HG03439 (cell line): Measurements from ENCODE around the gene AMDHD2.
"Not testable (repeated sequence)": the region's sequence is repeated elsewhere in the genome, so short reads cannot be mapped to it uniquely, and the experiment has no call there.

ENCODE experiments used
- ATAC-seq: cut with Tn5 transposase; IDR thresholded peaks from one replicate; pipeline ENCODE4 v1.9.1; 2021; ENCODE audit warnings: mild to moderate bottlenecking, moderate library complexity; ENCODE audit not compliant: unreplicated experiment

AMDHD2 gene, protein sequence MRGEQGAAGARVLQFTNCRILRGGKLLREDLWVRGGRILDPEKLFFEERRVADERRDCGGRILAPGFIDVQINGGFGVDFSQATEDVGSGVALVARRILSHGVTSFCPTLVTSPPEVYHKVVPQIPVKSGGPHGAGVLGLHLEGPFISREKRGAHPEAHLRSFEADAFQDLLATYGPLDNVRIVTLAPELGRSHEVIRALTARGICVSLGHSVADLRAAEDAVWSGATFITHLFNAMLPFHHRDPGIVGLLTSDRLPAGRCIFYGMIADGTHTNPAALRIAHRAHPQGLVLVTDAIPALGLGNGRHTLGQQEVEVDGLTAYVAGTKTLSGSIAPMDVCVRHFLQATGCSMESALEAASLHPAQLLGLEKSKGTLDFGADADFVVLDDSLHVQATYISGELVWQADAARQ

DNA sequence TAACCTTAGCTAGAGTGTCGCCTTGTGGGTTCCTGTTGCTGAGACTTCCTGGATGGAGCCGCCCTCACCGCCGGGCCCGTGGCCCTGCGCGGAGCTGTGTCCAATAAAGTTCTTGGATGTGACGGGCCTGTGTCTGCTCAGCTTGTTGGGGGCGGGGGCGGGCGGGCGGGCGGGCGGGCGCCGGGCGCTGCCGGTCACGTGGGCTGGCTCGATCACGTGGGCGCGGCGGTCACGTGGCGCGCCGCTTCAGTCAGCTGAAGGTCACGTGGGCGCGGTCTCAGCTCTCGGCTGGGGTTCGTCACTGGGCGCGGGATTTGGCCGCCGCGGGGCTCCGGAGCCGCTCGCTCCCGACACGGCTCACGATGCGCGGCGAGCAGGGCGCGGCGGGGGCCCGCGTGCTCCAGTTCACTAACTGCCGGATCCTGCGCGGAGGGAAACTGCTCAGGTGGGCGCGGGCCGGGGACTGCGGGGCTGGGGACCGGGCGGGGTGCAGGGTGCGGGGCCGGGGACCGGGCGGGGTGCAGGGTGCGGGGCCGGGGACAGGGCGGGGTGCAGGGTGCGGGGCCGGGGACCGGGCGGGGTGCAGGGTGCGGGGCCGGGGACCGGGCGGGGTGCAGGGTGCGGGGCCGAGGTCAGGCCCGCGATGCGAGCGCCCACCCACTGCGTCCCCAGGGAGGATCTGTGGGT is at the start of gene AMDHD2:
Gene AMDHD2 (plus strand): TSS at position 275 of the 687 bp plus-strand sequence. CDS start 88 bp downstream, at position 363.
- ATAC-seq: peak; percentile 43

DNA sequence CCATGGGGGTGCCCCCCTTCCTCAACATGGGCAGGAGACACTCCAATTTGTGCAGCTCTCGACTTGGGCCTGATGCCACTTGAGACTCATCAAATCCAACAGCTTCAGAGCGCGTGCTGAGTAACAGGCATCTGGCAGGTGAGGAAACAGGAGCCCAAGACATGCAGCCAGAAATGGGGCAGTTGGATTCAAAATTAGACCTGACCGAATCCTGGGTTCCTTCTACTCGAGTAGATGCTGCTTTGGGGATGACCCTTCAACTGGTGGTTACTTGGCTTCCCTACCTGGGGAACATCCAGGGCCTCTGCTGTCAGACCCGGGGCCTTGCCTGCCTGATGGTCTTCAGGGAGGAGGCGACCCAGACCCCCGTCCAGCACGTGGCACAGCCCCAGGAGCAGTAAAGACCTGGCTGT is 49.6 kb upstream of the AMDHD2 start:
- no peak for ATAC-seq

DNA sequence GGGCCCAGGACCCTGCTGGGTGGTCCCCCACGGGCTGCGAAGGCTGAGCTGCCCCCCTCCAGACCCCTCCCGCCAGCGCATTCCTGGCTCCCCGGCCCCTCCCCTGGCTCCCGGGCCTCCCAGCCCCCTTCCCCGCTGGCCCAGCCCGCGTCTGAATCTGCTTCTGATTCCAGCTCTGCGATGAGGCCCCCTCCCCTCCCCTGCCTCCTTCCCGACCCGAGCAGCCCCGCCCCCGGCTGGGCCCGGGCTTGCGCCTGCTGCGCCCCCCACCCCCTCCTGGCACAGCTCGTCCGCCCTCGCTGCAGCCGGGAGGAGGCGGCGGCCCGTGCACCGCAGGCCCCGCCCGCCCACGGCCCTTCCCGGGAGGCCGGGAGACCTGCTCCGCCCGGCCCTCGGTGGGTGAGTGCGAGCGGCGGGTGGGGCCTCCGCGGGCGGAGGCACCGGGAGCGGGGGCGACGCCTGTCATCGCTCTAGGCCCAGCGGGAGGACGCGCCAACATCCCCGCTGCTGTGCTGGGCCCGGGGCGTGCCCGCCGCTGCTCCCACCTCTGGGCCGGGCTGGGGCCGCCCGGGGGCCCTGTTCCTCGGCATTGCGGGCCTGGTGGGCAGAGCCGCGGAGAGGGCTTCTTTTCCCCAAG is 49.0 kb upstream of the AMDHD2 start, which contains the start of gene NTN3:
Gene NTN3 (plus strand): TSS at position 282 of the 637 bp plus-strand sequence. CDS start 405 bp downstream, outside the sequence.
- ATAC-seq: no peak

DNA sequence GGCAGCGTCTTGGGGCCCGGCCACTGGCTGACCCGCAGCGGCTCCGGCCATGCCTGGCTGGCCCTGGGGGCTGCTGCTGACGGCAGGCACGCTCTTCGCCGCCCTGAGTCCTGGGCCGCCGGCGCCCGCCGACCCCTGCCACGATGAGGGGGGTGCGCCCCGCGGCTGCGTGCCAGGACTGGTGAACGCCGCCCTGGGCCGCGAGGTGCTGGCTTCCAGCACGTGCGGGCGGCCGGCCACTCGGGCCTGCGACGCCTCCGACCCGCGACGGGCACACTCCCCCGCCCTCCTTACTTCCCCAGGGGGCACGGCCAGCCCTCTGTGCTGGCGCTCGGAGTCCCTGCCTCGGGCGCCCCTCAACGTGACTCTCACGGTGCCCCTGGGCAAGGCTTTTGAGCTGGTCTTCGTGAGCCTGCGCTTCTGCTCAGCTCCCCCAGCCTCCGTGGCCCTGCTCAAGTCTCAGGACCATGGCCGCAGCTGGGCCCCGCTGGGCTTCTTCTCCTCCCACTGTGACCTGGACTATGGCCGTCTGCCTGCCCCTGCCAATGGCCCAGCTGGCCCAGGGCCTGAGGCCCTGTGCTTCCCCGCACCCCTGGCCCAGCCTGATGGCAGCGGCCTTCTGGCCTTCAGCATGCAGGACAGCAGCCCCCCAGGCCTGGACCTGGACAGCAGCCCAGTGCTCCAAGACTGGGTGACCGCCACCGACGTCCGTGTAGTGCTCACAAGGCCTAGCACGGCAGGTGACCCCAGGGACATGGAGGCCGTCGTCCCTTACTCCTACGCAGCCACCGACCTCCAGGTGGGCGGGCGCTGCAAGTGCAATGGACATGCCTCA is 48.3 kb upstream of the AMDHD2 start:
- no peak for ATAC-seq

DNA sequence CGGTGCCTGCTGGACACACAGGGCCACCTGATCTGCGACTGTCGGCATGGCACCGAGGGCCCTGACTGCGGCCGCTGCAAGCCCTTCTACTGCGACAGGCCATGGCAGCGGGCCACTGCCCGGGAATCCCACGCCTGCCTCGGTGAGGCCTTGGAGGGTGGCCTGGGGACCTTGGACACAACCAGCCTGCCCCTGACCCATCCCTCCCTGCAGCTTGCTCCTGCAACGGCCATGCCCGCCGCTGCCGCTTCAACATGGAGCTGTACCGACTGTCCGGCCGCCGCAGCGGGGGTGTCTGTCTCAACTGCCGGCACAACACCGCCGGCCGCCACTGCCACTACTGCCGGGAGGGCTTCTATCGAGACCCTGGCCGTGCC is 47.7 kb upstream of the AMDHD2 start:
- no peak for ATAC-seq

DNA sequence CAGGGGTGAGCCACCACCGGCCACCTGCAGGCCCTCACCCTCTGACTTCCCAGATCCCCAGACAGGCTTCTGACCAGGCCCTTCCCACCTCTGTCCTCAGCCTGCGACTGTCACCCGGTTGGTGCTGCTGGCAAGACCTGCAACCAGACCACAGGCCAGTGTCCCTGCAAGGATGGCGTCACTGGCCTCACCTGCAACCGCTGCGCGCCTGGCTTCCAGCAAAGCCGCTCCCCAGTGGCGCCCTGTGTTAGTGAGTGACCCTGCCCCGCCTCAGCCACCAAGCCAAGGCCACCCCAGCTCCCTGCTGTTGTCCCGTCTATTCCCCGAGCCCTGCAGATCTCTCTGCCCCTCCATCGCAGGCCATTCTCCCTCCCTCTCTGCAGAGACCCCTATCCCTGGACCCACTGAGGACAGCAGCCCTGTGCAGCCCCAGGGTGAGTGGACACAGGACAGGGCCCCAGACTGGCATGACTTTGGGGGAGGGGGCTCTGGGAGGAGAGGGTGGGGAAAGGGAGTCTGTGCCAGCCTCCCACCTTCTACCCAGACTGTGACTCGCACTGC is 47.2 kb upstream of the AMDHD2 start:
- no peak for ATAC-seq

DNA sequence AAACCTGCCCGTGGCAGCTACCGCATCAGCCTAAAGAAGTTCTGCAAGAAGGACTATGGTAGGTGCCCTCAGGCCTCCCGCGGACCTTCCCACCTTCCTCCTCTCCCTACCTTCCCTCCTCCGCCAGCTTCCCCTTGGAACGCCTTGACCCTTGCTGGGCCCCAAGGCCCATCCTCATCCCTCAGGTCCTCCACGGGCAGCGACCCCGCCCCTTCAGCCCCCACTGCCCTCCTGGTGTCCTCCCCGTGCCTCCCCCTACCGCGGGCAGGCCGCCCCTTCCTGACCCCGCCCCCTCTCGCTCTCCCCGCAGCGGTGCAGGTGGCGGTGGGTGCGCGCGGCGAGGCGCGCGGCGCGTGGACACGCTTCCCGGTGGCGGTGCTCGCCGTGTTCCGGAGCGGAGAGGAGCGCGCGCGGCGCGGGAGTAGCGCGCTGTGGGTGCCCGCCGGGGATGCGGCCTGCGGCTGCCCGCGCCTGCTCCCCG is 46.7 kb upstream of the AMDHD2 start:
- no peak for ATAC-seq

DNA sequence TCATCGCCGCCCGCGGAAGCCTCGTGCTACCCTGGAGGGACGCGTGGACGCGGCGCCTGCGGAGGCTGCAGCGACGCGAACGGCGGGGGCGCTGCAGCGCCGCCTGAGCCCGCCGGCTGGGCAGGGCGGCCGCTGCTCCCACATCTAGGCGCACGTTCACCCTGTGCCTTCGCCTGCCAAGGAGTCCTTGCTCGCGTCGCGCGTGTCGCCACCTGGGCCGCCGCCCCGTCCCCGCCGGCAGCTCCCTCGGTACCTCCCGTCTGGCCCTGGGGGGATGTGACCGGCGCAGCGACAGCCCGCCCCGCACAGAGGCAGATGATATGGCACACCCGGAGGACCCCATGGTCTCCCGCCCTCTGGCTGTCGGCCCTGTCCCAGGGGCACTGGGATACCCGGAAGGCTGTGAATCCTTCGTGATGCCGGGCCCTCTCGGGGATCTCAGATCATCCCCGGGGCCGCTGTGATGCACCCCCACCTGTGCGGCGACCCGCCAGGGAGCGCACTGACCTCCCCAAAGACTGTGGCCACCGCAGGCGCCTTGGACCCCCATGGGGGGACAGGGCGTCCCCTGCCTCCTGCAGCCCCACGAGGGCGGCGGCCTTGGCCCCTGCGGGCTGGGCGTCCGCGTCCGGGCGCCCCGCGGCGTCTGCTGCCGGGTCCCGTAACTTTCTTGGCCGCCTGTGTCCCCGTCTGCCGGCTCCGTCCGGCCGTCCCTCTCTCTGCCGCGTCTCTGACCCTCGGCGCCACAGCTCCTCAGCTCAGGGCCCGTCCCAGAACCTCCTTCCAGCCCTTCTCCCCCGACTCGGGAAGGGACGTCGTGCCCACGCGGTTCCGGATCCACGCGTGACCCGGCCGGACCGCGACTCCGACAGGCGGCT is 45.9 kb upstream of the AMDHD2 start:
- ATAC-seq: no peak

DNA sequence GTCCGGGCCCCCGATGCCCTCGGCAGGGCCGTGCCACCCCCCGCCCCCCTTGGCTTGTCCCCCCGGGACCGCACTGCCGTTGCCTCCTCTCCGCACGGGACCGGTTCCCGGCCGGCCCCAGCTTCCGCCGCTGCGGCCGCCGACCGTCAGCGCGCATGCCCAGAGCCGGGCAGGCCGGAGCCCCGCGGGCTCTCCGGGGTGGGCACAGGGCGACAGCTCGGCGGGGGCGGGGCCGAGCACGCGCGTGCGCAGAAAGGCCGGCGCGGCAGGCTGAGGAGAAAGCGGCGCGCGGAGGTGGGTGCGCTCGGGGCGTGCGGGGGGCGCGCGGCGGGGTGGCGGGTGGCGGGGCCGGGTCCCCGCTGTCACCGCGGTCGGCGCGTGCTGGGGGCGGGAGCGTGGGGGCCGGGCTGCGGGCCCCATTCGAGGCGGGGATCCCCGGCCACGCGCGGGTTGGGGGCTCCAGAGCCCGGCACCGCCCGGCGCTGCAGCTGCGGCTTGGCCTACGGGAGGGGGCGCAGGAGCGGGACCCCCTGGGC is 45.2 kb upstream of the AMDHD2 start, which contains the start of gene TBC1D24:
Gene TBC1D24 (plus strand): TSS at position 251 of the 536 bp plus-strand sequence. CDS start 21,022 bp downstream, outside the sequence.
- no peak for ATAC-seq

DNA sequence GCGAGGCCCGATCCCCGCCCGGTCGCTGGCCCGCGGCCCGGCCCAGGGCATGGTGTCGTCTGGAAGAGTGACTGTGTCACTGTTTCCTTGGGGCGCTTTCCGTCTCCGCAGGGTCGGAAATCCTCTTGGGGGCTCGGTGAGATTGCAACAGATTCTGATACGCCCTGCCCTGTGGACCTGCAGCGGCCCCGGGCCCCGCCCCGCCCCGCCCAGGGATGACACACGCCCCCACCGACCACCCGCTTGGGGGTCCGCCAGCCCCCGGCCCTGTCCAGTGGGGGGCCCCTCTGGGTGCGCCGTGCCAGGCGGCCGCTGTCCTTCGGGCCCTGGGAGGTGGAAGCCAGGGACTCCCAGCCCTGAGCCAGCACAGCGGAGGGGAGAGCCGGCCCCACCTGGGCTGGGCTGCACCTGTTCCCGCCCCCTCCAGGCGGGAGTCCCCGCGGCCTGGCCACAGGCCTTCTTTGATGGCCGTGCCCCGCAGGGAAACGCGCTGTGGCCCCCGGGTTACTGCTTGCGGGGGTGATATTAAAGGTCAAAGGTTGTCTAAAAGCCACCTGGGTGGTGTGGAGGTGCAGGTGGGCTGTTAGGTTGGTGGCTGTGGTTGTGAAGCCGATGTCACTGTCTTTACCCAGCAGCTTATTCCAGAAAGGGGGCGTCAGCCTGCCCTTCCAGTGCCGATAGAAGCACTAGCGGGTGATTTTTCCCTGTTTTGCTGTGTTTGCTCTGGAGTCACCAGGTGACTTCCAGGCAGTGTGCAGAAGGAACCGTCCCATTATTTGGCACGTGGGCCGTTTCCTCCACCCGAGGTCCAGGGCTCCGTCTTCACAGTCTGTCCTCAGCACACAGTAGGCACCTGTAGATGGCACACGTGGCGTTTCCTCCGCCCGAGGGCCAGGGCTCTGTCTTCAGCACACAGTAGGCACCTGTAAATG is 44.5 kb upstream of the AMDHD2 start:
- no peak for ATAC-seq

DNA sequence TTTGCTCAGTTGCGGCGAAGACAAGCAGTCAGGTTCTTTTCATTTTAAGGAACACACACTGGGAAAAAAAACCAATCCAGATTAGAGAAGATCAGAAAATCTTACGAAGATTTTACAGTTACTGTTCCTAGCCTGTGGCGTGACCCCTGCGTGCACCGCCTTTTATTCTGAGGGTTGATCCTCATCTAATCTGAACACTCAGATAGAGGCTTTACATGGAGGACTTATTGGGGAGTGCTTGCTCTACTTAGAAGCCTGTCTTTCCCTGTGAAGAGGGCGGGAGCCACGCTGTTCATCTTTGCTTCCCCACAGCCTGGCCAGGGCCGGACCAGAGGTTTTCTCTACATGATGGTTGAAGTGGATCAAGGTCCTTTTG is 43.8 kb upstream of the AMDHD2 start:
- ATAC-seq: no peak

DNA sequence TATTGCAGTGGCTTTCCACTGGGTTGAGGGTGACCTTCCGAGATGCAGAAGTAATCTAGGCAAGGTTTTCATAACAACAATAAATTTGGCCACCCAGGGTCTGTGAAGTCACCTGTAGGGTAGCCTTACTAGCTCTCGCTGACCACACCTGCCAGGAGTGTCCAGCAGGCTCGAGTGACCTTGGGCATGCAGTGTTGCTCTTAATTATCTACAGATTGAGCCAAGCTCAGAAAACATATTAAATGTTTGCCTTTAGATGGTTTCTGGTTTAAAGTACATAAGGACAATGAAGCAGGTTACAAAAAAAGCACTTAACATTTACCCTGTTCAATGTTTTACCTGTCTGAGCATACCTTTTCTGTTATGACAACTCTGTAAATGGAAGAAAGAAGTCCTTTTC is 43.4 kb upstream of the AMDHD2 start:
- ATAC-seq: no peak

DNA sequence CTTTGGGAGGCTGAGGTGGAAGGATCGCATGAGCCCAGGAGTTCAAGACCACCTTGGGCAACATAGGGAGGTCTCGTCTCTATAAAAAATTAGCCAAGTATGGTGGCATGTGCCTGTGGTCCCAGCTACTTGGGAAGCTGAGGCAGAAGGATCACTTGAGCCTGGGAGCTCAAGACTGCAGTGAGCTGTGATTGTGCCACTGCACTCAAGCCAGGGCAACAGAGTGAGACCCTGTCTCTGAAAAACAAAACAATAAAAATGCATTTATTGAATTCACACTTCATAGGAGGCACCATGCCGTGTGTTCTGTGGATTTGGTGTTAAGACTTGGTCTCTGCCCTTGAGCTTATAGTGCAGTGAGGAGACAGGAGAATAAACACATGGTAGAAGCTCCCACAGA is 42.8 kb upstream of the AMDHD2 start:
- no peak for ATAC-seq

DNA sequence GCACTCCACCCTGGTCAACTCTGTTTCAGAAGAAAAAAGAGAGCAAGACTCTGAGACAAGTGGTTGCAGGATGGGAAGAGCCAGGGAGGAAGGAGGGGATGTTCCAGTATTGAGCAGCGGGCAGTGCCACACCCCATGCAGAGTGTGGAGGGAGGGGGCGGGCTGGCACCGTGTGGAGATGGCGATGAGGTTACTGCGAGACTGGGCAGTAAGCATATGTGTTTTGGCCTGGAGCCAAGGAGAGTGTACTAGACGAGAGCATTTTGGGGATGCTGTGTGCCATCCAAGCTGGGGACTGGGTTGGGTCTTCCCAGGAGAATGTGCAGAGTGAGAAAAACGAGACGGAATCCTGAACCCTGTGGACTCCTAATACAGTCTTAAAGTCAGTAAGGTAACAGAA is 41.9 kb upstream of the AMDHD2 start:
- no peak for ATAC-seq

DNA sequence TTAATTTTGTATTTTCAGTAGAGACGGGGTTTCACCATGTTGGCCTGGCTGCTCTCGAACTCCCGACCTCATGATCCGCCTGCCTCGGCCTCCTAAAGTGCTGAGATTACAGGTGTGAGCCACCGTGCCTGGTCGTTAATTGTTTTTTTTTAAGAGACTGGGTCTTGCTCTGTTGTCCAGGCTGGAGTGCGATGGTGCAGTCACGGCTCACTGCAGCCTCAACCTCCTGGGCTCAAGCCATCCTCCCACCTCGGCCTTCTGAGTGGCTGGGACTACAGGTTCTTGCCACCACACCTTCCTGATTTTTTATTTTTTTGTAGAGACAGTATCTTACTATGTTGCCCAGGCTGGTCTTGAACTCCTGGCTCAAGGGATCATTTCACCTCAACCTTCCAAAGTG is 40.2 kb upstream of the AMDHD2 start:
- ATAC-seq: not testable (repeated sequence)

DNA sequence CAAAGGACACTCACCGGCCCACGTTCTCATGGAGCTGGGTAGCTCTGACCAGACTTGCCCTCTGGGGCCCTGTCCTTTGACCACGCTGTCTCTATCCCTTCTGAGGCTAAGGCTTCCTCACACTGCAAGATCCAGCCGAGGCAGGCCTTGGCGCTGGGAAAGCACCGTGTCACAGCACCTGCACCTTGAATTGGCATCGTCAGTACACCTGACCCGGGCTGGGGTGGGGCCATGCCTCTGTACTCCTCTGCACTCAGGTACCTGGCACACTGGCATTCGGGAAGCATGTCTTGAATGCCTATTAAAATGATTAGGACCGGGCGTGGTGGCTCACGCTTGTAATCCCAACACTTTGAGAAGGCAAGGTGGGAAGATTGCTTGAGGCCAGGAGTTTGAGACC is 39.2 kb upstream of the AMDHD2 start:
- no peak for ATAC-seq

DNA sequence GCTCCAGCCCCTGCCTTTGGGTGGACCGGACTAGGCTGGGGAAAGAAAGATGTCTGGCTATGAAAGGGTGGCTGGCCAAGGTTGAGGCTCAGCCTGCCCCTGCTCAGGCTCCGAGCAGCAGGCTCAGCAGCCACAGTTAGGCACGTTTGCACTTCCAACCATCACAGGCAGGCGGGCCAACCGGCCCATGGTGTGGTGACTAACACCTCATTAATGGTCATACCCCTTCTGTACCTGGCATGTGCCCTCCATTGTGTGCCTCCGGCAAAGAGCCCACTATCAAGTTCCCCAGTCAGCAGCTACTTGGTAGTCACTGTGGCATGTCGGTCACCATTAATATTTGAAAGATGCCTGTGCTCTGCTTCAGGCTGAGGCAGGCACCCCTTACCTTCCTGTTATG is 38.5 kb upstream of the AMDHD2 start:
- ATAC-seq: no peak

DNA sequence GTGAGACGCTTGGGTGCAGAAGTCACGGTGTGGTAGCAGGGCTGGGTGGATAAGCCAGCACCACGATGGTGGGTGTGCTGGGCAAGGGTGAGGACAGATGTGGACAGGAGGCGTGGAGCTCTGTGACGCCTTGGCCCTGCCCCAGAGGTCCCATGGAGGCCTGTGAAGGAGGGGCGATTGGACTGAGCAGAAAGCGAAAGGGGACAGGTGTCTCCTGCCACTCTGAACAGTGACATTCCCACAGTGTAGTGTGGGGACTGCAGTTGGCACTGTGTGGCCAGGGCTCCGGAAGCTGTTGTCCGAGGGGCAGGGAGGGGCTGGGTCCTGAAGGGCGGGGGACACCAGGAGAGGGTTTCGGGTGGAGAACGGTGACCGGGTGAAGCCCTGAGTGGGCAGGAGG is 37.9 kb upstream of the AMDHD2 start:
- no peak for ATAC-seq
